NCI-H345 treated with DMSO at 0.1 percent for 48 hours (cell line): Measurements from ENCODE around the gene CLDN3.
"Not testable (repeated sequence)": the region's sequence is repeated elsewhere in the genome, so short reads cannot be mapped to it uniquely, and the experiment has no call there.

ENCODE experiments used
- DNase-seq: peaks from one replicate; lab custom pipeline; 2025; ENCODE audit not compliant: unreplicated experiment; lab: John Stamatoyannopoulos, UW

CLDN3 gene

DNA sequence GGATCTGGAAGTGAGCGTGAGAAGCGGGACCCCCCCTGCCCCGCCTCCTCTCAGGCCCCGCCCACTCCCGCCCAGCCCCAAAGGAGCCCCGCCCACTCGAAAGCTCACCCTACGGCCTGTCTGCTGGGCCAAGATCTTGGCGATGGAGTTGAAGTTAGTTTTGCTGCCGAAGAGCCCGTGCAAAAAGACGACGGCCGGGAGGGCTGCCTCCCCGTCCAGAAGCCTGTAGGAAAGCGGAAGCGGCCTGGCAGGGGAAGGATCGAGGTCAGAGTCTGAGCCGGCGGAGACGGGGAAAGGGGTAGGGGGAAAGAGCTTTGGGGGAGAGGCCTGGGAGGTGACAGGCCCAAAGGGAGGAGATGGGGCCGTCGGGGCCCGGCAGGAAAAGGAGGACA, 31.9 kb downstream of the CLDN3 start:
- DNase-seq: peak; percentile 17

DNA sequence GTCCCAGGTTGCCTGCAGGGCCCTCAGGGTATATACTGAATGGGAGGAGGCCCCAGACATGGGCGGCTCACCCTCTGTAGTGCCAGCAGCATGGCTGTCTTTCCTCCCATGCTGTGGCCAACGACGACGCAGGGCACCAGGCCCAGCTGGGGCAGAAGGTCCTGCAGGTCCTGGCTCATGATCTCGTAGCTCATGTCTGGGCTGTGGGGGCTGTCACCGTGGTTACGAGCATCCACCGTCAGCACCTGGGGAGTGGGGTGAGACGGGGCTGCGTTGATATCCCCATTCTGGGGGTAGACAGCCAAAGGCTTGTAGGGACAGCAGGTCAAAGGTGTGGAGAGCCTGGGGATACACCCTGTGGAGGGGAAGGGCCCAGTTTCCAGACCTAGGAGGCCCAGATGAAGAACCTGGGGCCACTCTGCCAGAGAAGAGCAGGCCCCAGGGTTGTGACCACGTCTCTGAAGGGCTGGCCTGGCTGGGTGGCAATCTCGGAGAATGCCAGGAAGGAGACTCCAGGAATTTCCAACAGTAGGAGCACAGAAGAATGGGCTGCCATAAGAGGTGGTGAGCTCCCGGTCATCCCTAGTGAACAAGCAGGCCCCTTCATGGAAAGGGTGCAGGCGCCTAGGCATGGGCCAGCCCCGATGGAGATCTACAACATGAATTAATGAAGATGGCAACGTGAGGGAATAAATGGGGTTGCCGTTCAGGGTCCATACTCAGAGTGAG, 32.4 kb downstream of the CLDN3 start:
- DNase-seq: no peak

DNA sequence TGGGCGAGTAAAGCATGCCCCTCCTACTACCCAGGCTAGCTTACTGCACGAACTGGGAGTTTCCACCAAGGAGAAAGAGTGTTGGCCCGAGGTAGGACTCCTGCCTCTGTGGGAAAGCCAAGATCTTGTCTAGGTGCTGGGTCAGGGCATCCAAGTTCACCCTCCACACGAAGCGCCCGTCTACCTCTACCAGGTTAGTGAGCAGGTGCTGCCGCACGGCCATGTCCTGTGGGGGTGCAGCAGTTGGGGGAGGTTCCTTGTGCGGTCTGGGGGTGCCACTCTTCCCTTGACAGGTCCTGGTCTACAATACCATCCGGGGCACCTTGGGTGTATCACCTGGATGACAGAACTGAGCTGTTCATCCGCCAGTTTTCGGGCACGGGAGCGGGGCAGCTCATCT, 33.2 kb downstream of the CLDN3 start:
- DNase-seq: no peak

DNA sequence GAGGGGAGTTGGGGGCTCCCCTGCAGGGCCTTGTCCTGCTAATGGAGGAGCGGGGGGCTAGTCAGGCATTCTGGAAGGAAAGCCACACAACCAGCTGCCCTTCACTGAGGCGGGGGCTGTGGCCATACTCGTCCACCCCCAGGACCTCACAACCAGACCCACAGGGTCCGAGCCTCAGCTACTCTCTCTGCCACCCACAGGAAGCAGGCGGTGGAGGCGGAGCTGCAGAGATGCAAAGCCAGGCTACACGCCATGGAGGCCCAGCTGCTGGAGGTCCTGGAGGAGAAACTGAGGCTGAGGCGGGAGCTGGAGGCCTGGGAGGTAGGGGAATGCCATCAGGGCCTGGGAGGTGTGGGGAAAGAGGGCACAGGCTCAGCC, 34.6 kb downstream of the CLDN3 start:
- DNase-seq: no peak

DNA sequence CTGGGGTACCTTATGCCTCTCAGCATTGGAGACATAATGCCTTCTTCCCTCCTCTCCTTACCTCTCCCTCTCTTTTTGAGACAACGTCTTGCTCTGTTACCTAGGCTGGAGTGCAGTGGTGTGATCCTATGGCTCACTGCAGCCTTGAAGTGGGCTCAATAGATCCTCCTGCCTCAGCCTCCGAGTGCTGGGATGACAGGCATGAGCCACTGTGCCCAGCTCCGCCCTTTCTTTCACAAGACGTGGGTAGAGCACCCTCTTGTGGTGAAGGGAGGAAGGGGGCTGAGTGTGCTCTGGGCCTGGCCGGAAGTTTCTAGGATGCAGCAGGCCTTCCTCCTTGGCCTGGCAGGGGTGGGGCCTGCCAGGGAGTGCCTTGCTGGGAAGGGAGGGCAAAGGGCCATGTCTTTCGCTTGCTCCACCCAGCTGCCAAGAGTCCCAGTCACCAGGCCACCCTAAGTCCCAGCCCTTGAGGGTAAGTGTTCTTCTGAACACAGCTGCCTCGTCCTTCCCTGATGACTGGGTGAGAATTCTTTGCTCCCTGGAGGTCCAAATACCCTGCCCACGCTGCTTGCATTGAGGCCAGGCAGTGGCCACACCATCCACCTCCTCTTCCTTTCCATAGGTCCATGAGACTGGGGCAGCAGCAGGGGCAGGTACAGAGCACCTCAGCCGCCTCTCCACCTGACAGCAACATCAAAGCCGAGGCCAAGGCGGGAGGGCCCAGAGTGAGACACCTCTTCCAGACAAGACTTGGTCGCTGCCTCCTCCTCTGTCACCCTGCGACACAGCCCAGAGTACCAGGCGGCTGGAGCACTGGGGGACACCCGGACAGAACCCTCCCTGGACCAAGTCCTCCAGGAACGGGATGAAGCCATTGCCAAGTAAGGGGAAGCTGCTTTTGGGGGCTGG, 35.2 kb downstream of the CLDN3 start:
- DNase-seq: peak; percentile 82

DNA sequence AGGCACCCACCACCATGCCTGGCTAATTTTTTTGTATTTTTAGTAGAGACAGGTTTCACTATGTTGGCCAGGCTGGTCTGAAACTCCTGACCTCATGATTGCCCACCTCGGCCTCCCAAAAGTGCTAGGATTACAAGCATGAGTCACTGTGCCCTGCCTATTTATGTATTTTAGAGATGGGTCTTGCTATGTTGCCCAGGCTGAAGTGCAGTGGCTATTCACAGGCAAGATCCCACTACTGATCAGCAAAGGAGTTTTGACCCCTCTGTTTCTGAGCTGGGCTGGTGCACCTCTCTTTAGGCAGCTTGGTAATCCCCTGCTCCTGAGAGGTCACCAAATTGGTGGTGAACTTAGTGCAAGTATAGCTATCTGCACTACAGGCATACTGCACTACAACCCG, 37.7 kb downstream of the CLDN3 start:
- no peak for DNase-seq

GRCh38 chr7:73730485-73730884, 39.6 kb downstream of the CLDN3 start:
- no peak for DNase-seq

GRCh38 chr7:73728551-73728950, 41.5 kb downstream of the CLDN3 start:
- no peak for DNase-seq

DNA sequence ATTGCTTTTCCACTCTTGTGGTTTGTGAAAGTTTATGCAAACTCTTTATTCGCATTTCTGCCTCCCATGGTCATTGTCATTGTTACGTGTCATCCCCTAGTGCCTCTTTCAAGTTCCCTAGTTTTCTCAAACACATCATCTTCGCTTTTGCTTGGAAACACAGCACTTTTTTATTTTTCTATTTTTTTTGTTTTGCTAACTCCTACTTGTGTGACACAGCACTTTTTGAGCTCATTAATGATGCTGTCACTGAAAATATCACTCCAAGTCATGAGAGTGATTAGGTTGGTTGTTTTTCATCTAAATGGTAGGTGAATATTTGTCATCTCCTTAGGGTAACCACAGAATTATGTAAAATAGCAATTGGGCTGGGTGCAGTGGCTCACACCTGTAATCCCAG, 42.1 kb downstream of the CLDN3 start:
- no peak for DNase-seq

GRCh38 chr7:73726083-73726466, 44.0 kb downstream of the CLDN3 start:
- no peak for DNase-seq

DNA sequence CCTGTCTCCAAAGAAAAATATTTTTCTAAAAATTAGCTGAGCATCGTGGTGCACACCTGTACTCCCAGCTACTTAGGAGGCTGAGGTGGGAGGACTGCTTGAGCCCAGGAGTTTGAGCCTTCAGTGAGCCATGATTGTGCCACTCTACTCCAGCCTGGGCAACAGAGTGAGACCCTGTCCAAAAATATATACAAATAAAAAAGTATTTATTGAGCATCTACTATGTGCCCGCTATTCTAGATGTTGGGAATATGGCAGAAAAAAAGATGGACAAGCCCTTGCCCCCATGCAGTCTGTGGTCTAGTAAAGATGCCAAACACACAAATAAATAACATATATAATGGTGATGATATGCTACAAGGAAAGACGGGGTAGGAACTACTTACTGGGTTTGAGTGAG, 46.3 kb downstream of the CLDN3 start:
- no peak for DNase-seq

- DNase-seq: no peak
These were observed 47.3 kb downstream of the CLDN3 start for GRCh38 chr7:73722785-73723184.

GRCh38 chr7:73722182-73722581, 47.9 kb downstream of the CLDN3 start:
- DNase-seq: not testable (repeated sequence)

GRCh38 chr7:73721377-73721817, 48.7 kb downstream of the CLDN3 start:
- DNase-seq: no peak

- not testable (repeated sequence) for DNase-seq
These were observed 49.6 kb downstream of the CLDN3 start for GRCh38 chr7:73720443-73720842.

DNA sequence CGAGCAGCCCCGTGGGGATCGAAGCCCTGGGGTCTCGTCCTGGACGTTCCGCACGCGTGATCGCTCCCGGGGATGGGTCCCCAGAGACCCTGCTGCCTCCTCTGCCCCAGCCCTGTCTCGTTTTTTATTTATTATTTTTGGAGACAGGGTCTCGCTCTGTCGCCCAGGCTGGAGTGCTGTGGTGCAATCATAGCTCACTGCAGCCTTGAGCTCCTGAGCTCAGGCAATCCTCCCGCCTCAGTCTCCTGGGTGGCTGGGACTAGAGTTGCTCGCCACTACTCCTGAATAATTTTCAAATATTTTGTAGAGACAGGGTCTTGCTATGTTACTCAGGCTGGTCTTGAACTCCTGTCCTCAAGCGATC, 50.3 kb downstream of the CLDN3 start:
- no peak for DNase-seq
